Subcutaneous adipose tissue (tissue), 4 donors: Measurements from ENCODE around the gene IL2RG. TPM values are rescaled to one million over a fixed set of nuclear protein-coding genes. Genes with fewer than 3 reads are reported as not detected.

Experiments
- CTCF ChIP-seq: fragments of 450-650 bp; IDR thresholded peaks from one replicate; pipeline ENCODE4 v1.5.1; 2016; ENCODE audit warnings: low read depth, mild to moderate bottlenecking, control low read depth, antibody characterized with exemption, moderate library complexity
- total RNA-seq, 4 donors: library from RNA; depleted of rRNA; stranded (reverse); fragments of >200 nt; gene quantifications; one replicate each; pipeline ENCODE4 v1.1.0, GENCODE V29; 2016

IL2RG gene
- total RNA-seq, 4 donors from 2014 or later = 5.4 to 40.3 (median 8.5) TPM

- TF ChIP-seq CTCF = no peak
These were observed 16.9 kb upstream of the IL2RG start for GRCh38 chrX:71128166-71128833.

GRCh38 chrX:71118985-71119535 is 7.7 kb upstream of the IL2RG start:
- TF ChIP-seq CTCF = no peak

GRCh38 chrX:71118032-71118984 is 6.9 kb upstream of the IL2RG start, which contains the start of gene MED12:
TSS of gene MED12 (plus strand) at chrX:71118596. CDS start at chrX:71118755, 159 bp downstream.
- no peak for TF ChIP-seq CTCF

GRCh38 chrX:71117358-71117757 is 6.0 kb upstream of the IL2RG start:
- TF ChIP-seq CTCF = no peak

GRCh38 chrX:71111921-71112431 is 599 bp upstream of the IL2RG start:
- no peak for TF ChIP-seq CTCF

GRCh38 chrX:71109051-71109450 is 2.3 kb downstream of the IL2RG start:
- no peak for TF ChIP-seq CTCF
